ENCODE measurements around the gene SORCS1. TPM values are rescaled to one million over a fixed set of nuclear protein-coding genes. Genes with fewer than 3 reads are reported as not detected.

SORCS1 gene
- total and polyA plus RNA-seq, 12 donors, result 0.30 to 5.5 (median 1.3) TPM

DNA sequence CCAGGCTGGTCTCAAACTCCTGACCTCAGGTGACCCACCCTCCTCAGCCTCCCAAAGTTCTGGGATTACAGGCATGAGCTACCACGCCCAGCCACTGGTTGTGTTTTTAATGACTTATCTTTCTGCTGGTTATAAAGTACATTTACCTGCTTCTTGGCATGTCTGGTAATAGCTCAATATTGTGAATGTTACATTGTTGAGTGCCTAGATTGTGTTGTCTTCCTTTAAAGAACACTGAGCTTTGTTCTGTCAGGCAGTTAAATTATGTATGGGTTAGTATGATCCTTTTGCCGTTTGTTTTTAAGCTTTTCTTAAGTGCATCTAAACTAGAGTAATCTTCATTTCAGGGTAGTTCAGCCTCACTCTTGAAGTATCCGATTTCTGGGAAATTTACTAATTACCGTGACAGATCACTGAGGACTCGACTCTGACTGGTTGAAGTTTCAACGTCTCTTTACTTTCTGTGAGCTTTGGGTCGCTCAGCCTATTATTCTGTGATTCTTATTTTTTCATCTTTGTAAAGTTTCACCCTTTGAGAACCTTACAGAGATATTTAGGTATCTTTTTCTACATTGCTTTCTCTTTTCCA lies 617.4 kb downstream of the SORCS1 start:
- no peaks in the 10 kb centered on the region for H3K27me3 ChIP-seq
- no peak for DNase-seq
- intact Hi-C loops (cut with DNase I), result no loop called here
- ATAC-seq, result no peak
- H3K4me3 ChIP-seq, result no peak overlapping the region
- H3K4me1 ChIP-seq, result no peaks in the 10 kb centered on the region
- no peaks in the 10 kb centered on the region for H3K9me3 ChIP-seq
- WGBS, 2 donors, result 86 to 96% methylated on average over 7 of the region's 7 CpGs
- TF ChIP-seq CTCF (IDR thresholded peaks at IDR 0.05), result no peak
- no peak overlapping the region for H3K27ac ChIP-seq
- H3K36me3 ChIP-seq, result no peaks in the 10 kb centered on the region

DNA sequence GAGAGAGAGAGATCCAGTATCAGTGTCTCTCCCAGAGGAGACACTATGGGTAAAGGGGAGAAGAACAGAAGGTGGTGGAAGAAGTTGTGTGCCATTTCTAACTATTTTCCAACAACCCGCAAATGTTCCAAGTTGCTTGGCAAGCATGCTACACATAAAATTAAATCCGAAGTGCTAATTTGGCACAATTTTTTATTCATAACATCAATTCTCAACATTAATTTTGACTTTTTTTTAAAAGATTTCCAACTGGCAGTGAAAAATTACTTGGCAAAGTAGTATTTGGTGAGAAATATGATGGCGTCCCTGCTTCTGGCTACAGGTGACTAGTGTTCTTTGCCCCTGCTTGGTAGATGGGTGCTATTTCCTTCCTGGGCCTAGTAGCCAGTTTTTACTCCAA lies 622.0 kb downstream of the SORCS1 start:
- no peak overlapping the region for H3K4me3 ChIP-seq
- H3K27ac ChIP-seq, result no peak overlapping the region
- intact Hi-C loops (cut with DNase I), result no loop called here
- no peaks in the 10 kb centered on the region for H3K27me3 ChIP-seq
- 87 to 92% methylated on average over 3 of the region's 3 CpGs for WGBS, 2 donors
- no peaks in the 10 kb centered on the region for H3K9me3 ChIP-seq
- DNase-seq (no peak), ATAC-seq (no peak)
- H3K36me3 ChIP-seq, result no peaks in the 10 kb centered on the region
- no peak for TF ChIP-seq CTCF (IDR thresholded peaks at IDR 0.05)
- H3K4me1 ChIP-seq, result no peaks in the 10 kb centered on the region

- Histone ChIP-seq H3K27ac (no peak overlapping the region), H3K9me3 (no peaks in the 10 kb centered on the region), H3K27me3 (no peaks in the 10 kb centered on the region), H3K36me3 (no peaks in the 10 kb centered on the region), H3K4me1 (no peaks in the 10 kb centered on the region), H3K4me3 (no peak overlapping the region)
- no peak for DNase-seq
- intact Hi-C loops (cut with DNase I), result no loop called here
- no peak for ATAC-seq
- TF ChIP-seq CTCF (IDR thresholded peaks at IDR 0.05), result no peak
These were observed 623.9 kb downstream of the SORCS1 start for GRCh38 chr10:106540645-106541044.

- WGBS, 2 donors, result 71 to 87% methylated on average over 5 of the region's 5 CpGs
- Histone ChIP-seq H3K27ac (no peak overlapping the region), H3K9me3 (no peaks in the 10 kb centered on the region), H3K4me1 (no peaks in the 10 kb centered on the region), H3K36me3 (no peaks in the 10 kb centered on the region), H3K4me3 (no peak overlapping the region), H3K27me3 (no peaks in the 10 kb centered on the region)
- ATAC-seq (no peak), DNase-seq (no peak)
- TF ChIP-seq CTCF (IDR thresholded peaks at IDR 0.05), result no peak
- intact Hi-C loops (cut with DNase I), result loop anchor here in 1 of 10 donors (2.0 kb wide), 1 partner anchor 21 kb away; no protein-coding TSS in a partner anchor
These were observed 626.6 kb downstream of the SORCS1 start for GRCh38 chr10:106537866-106538265.
